A549 (cell line): ENCODE results near the gene HRH2. TPM values are rescaled to one million over a fixed set of nuclear protein-coding genes. Genes with fewer than 3 reads are reported as not detected.

Source experiments
- ATAC-seq, 2 experiments: fragments of 200-7000 bp in 1 of 2; fragments of >200 bp in 1 of 2; cut with Nextera tagmentation in 1 of 2; cut with Tn5 transposase in 1 of 2; 3 replicates each; pipeline versions ENCODE4 v1.8.0 to v1.9.1; 2018 to 2020; ENCODE audit warnings: mild to moderate bottlenecking in 1 of 2, moderate library complexity in 1 of 2
- CTCF ChIA-PET: fragments of 300-600 bp; sonication (Branson Sonifier 250); formaldehyde crosslinking; extraction: SDS; loops from one replicate; lab custom pipeline; 2021; ENCODE audit warnings: antibody characterized with exemption, inconsistent platforms; lab: Yijun Ruan, JAX
- POLR2A ChIA-PET: fragments of 350-600 bp; formaldehyde crosslinking; extraction: SDS; loops from one replicate; lab custom pipeline; 2021; ENCODE audit warnings: antibody characterized with exemption, inconsistent platforms; lab: Yijun Ruan, JAX
- DNase-seq, 2 experiments: peaks; one replicate each; pipeline versions ENCODE4 v3.0.0 to v3.0.0-alpha.2; 2011 to 2016; ENCODE audit warnings: low read depth in 1 of 2, low spot score in 1 of 2
- FAIRE-seq: peaks from 2 replicates; lab custom pipeline; 2011; peaks lifted over from hg19 to GRCh38; lab: Jason Lieb, UNC
- H3K27ac ChIP-seq, 2 experiments: fragments of >200 bp; sonication (Bioruptor Twin); formaldehyde crosslinking; 3 replicates each; pipeline ENCODE4 v1.5.1; 2016 to 2017
- H3K4me1 ChIP-seq: fragments of >200 bp; sonication (Bioruptor Twin); formaldehyde crosslinking; 3 replicates; pipeline ENCODE4 v1.6.1; 2016
- H3K4me2 ChIP-seq: fragments of >200 bp; sonication (Bioruptor Twin); formaldehyde crosslinking; 3 replicates; pipeline ENCODE4 v1.6.1; 2016
- H3K4me3 ChIP-seq: fragments of >200 bp; sonication (Bioruptor Twin); formaldehyde crosslinking; 3 replicates; pipeline ENCODE4 v1.5.1; 2016
- H3K9me3 ChIP-seq: fragments of >200 bp; sonication (Bioruptor Twin); formaldehyde crosslinking; 3 replicates; pipeline ENCODE4 v1.6.1; 2016
- CBX2 ChIP-seq: fragments of 200-600 bp; sonication (generic); IDR thresholded peaks from 2 replicates; pipeline ENCODE4 v1.6.1; 2016; ENCODE audit warnings: low read depth, mild to moderate bottlenecking, borderline replicate concordance
- CBX8 ChIP-seq: fragments of 200-600 bp; sonication (generic); IDR thresholded peaks from 2 replicates; pipeline ENCODE4 v1.6.1; 2016
- CHD4 ChIP-seq: fragments of 200-600 bp; sonication (generic); IDR thresholded peaks from 2 replicates; pipeline ENCODE4 v1.6.1; 2016; ENCODE audit warnings: antibody characterized with exemption, mild to moderate bottlenecking, borderline replicate concordance
- EHF ChIP-seq: fragments of 250-450 bp; sonication (Bioruptor Pico); IDR thresholded peaks from 2 replicates; pipeline ENCODE4 v1.5.0; 2020; ENCODE audit warnings: mild to moderate bottlenecking
- FOSB ChIP-seq: fragments of 250-450 bp; sonication (Bioruptor Pico); IDR thresholded peaks from 2 replicates; pipeline ENCODE4 v1.5.0; 2020; ENCODE audit warnings: mild to moderate bottlenecking, moderate library complexity
- HEYL ChIP-seq: fragments of 250-450 bp; sonication (Bioruptor Pico); IDR thresholded peaks from 2 replicates; pipeline ENCODE4 v1.8.0; 2021; ENCODE audit warnings: mild to moderate bottlenecking, moderate library complexity
- HOXA7 ChIP-seq: fragments of 250-450 bp; sonication (Bioruptor Pico); IDR thresholded peaks from 2 replicates; pipeline ENCODE4 v1.5.0; 2020; ENCODE audit warnings: mild to moderate bottlenecking, moderate library complexity
- HOXB13 ChIP-seq: fragments of 250-450 bp; sonication (Bioruptor Pico); IDR thresholded peaks from 2 replicates; pipeline ENCODE4 v1.5.0; 2020; ENCODE audit warnings: low read depth, mild to moderate bottlenecking, moderate library complexity
- JUN ChIP-seq, 2 experiments: fragments of >200 bp; sonication (Bioruptor Twin); formaldehyde crosslinking; IDR thresholded peaks; 2 replicates in 1 of 2; 3 replicates in 1 of 2; pipeline ENCODE4 v1.6.1; 2016 to 2017
- JUNB ChIP-seq: fragments of >200 bp; sonication (Bioruptor Twin); formaldehyde crosslinking; IDR thresholded peaks from 2 replicates; pipeline ENCODE4 v1.6.1; 2016
- KDM5A ChIP-seq: fragments of 200-600 bp; sonication (generic); IDR thresholded peaks from 2 replicates; pipeline ENCODE4 v1.6.1; 2016; ENCODE audit warnings: antibody characterized with exemption, mild to moderate bottlenecking
- MAFK ChIP-seq: fragments of 450-650 bp; IDR thresholded peaks from 2 replicates; pipeline ENCODE4 v1.6.1; 2014; ENCODE audit not compliant: partially characterized antibody
- NFE2L2 ChIP-seq: fragments of 150-350 bp; conservative IDR thresholded peaks from 2 replicates; pipeline ENCODE4 v1.6.1; 2014; ENCODE audit warnings: low read length
- POLR2AphosphoS2 ChIP-seq: conservative IDR thresholded peaks from 2 replicates; pipeline ENCODE4 v1.6.1; 2012; ENCODE audit warnings: low read length, improper control_type of control experiment, inconsistent platforms
- RARB ChIP-seq: fragments of 250-450 bp; sonication (Bioruptor Pico); IDR thresholded peaks from 2 replicates; pipeline ENCODE4 v1.8.0; 2021; ENCODE audit warnings: mild to moderate bottlenecking, moderate library complexity
- SREBF2 ChIP-seq: fragments of 450-650 bp; IDR thresholded peaks from 2 replicates; pipeline ENCODE4 v1.6.1; 2014; ENCODE audit warnings: mild to moderate bottlenecking, moderate library complexity
- TP53 ChIP-seq: fragments of 250-450 bp; sonication (Bioruptor Pico); IDR thresholded peaks from 2 replicates; pipeline ENCODE4 v1.5.0; 2021; ENCODE audit warnings: mild to moderate bottlenecking, moderate library complexity
- ZC3H11A ChIP-seq: fragments of 450-650 bp; IDR thresholded peaks from 2 replicates; pipeline ENCODE4 v1.6.1; 2014; ENCODE audit warnings: antibody characterized with exemption, mild to moderate bottlenecking
- ZFP36 ChIP-seq: fragments of 450-650 bp; IDR thresholded peaks from 2 replicates; pipeline ENCODE4 v1.6.1; 2014; ENCODE audit warnings: borderline replicate concordance; ENCODE audit not compliant: partially characterized antibody
- WGBS: methylation state at CpG from one replicate; pipeline ENCODE4 v1.1.6; 2017; ENCODE audit errors: missing lambda C conversion rate; 5-methylcytosine and 5-hydroxymethylcytosine counted together
- polyA plus RNA-seq, 4 experiments: library from polyadenylated mRNA; depleted of rRNA in 3 of 4; stranded (reverse); fragments of >200 nt; fragmentation: RNase III in 1 of 4; extraction: RNeasy Plus Mini Kit Qiagen cat#74134 plus additional on column Dnase treatment in 1 of 4; gene quantifications; 2 replicates in 3 of 4; 3 replicates in 1 of 4; pipeline ENCODE4 v1.2.3, GENCODE V29; 2011 to 2017
- TF ChIP-seq, protein P1 (sequence below): fragments of >200 bp; sonication (Bioruptor Twin); formaldehyde crosslinking; IDR thresholded peaks from 3 replicates; pipeline ENCODE4 v1.6.1; 2016
- TF ChIP-seq, protein P2 (sequence below): IDR thresholded peaks from 2 replicates; pipeline ENCODE4 v1.6.1; 2012; ENCODE audit warnings: low read depth, borderline replicate concordance
- TF ChIP-seq, protein P3 (sequence below): fragments of 200-600 bp; sonication (generic); IDR thresholded peaks from 2 replicates; pipeline ENCODE4 v1.6.1; 2016; ENCODE audit warnings: antibody characterized with exemption, mild to moderate bottlenecking, moderate library complexity
- TF ChIP-seq, protein P4 (sequence below): fragments of 150-350 bp; IDR thresholded peaks from 2 replicates; pipeline ENCODE4 v1.6.1; 2014; ENCODE audit warnings: low read depth, mild to moderate bottlenecking, low read length

Gene HRH2
- polyA plus RNA-seq, 2 of the 4 experiments (the other 2 are of a cell fraction): 0.58 to 0.62 TPM

DNA sequence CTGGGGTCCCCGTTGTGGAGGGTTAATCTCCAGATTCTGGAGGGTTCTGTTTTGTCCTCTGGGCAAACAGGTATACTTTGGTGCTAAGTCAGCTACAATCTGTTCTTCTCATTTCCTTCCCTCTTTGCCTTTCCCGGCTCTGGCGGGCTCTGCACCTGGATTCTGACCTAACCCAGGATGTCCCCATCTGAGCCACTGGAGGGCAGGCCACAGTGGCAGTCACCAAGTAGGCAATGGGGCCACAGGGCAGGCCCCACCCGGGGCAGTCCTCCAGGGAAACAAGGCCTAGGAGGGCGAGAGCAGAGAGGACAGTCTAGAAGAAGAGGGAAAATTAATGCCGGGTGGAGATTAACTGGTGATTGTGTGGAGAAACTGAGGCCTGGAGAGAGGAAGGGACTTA, 40.4 kb upstream of the HRH2 start:
- POLR2A ChIA-PET: no interaction called here
- FAIRE-seq (no peak), ATAC-seq (peak in 1 of 2 experiments; percentile 53; a peak in 3 of 6 replicates), DNase-seq (no peak)
- no peak overlapping the region for H3K27ac ChIP-seq
- CTCF ChIA-PET: interaction anchor here (1.6 kb wide), 1 partner anchor 9 kb away, joined by 5 read pairs; no protein-coding TSS in a partner anchor
- H3K4me1 ChIP-seq: no peaks in the 10 kb centered on the region
- H3K4me3 ChIP-seq: no peak overlapping the region
- H3K9me3 ChIP-seq: peaks cover 4% of the 10 kb centered on the region; the same call in 1 of the 3 replicates
- H3K4me2 ChIP-seq: no peak overlapping the region
- TF ChIP-seq JUNB (no peak), CBX8 (no peak), CHD4 (no peak), MAFK (no peak), RARB (CRISPR knock-in tag) (no peak), TP53 (CRISPR knock-in tag) (no peak), HEYL (no peak), POLR2AphosphoS2 (no peak), JUN (IDR thresholded peaks at IDR 0.05) (no peak), CBX2 (no peak), ZFP36 (no peak), ZC3H11A (no peak), EHF (CRISPR knock-in tag) (no peak), HOXB13 (no peak)
- TF ChIP-seq, protein P1, sequence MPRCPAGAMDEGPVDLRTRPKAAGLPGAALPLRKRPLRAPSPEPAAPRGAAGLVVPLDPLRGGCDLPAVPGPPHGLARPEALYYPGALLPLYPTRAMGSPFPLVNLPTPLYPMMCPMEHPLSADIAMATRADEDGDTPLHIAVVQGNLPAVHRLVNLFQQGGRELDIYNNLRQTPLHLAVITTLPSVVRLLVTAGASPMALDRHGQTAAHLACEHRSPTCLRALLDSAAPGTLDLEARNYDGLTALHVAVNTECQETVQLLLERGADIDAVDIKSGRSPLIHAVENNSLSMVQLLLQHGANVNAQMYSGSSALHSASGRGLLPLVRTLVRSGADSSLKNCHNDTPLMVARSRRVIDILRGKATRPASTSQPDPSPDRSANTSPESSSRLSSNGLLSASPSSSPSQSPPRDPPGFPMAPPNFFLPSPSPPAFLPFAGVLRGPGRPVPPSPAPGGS: no peak
- TF ChIP-seq, all 56 proteins: peak for 0
- 56% methylated on average over 6 of the region's 6 CpGs for WGBS

DNA sequence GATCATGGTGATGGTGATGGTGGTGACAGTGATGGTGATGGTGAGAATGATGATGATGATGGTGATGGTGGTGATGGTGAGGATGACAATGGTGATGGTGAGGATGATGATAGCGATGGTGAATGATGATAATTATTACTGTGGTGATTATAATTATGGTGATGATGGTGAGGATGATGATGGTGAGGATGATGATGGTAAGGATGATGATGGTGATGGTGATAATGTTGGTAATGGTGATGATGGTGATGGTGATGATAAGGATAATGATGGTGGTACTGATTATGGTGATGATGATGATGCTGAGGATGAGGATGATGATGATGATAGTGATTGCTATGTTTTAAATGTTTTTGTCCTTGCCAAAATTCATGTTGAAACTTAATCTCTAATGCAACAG, 37.3 kb upstream of the HRH2 start:
- WGBS: 3% methylated on average over 1 of the region's 1 CpG
- FAIRE-seq: no peak

DNA sequence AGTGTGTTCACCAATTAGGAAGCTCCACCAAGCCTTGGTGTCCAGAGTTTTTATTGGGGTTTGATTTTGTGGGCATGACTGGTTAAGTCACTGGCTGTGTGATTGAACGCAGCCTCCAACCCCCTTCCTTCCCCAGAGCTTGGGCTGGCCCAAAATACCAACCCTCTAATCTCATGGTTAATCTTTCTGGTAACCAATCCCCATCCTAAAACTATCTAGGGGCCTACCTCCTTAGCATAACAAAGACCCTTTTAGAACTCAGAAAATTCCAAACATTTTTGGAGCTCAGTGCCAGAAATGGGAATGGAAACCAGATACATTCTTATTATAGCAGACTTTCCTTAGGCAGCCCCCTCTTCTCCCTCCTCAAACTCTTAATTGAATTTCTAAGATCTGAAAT, 35.9 kb upstream of the HRH2 start:
- CTCF ChIA-PET: interaction anchor here (0.6 to 1.1 kb wide), 5 partner anchors 11 to 804 kb away, joined by 3 to 4 read pairs (median 3); no protein-coding TSS in a partner anchor
- TF ChIP-seq, protein P2, sequence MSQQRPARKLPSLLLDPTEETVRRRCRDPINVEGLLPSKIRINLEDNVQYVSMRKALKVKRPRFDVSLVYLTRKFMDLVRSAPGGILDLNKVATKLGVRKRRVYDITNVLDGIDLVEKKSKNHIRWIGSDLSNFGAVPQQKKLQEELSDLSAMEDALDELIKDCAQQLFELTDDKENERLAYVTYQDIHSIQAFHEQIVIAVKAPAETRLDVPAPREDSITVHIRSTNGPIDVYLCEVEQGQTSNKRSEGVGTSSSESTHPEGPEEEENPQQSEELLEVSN: no peak
- TF ChIP-seq, protein P3, sequence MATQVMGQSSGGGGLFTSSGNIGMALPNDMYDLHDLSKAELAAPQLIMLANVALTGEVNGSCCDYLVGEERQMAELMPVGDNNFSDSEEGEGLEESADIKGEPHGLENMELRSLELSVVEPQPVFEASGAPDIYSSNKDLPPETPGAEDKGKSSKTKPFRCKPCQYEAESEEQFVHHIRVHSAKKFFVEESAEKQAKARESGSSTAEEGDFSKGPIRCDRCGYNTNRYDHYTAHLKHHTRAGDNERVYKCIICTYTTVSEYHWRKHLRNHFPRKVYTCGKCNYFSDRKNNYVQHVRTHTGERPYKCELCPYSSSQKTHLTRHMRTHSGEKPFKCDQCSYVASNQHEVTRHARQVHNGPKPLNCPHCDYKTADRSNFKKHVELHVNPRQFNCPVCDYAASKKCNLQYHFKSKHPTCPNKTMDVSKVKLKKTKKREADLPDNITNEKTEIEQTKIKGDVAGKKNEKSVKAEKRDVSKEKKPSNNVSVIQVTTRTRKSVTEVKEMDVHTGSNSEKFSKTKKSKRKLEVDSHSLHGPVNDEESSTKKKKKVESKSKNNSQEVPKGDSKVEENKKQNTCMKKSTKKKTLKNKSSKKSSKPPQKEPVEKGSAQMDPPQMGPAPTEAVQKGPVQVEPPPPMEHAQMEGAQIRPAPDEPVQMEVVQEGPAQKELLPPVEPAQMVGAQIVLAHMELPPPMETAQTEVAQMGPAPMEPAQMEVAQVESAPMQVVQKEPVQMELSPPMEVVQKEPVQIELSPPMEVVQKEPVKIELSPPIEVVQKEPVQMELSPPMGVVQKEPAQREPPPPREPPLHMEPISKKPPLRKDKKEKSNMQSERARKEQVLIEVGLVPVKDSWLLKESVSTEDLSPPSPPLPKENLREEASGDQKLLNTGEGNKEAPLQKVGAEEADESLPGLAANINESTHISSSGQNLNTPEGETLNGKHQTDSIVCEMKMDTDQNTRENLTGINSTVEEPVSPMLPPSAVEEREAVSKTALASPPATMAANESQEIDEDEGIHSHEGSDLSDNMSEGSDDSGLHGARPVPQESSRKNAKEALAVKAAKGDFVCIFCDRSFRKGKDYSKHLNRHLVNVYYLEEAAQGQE: no peak
- TF ChIP-seq SREBF2: no peak
- TF ChIP-seq HOXA7: no peak
- TF ChIP-seq, protein P4, sequence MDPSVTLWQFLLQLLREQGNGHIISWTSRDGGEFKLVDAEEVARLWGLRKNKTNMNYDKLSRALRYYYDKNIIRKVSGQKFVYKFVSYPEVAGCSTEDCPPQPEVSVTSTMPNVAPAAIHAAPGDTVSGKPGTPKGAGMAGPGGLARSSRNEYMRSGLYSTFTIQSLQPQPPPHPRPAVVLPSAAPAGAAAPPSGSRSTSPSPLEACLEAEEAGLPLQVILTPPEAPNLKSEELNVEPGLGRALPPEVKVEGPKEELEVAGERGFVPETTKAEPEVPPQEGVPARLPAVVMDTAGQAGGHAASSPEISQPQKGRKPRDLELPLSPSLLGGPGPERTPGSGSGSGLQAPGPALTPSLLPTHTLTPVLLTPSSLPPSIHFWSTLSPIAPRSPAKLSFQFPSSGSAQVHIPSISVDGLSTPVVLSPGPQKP: no peak

More for the DNA sequence above, 37.3 kb upstream of the HRH2 start:
- peaks cover 4% of the 10 kb centered on the region for H3K9me3 ChIP-seq
- no peaks in the 10 kb centered on the region for H3K4me1 ChIP-seq
- no peak overlapping the region for H3K4me2 ChIP-seq
- no peak for ATAC-seq
- DNase-seq: no peak
- no peak for TF ChIP-seq KDM5A
- TF ChIP-seq, protein P3: no peak
- TF ChIP-seq FOSB (CRISPR knock-in tag): no peak
- no peak for TF ChIP-seq NFE2L2
- H3K4me3 ChIP-seq: no peak overlapping the region
- ChIA-PET CTCF (no interaction called here), POLR2A (no interaction called here)
- no peak overlapping the region for H3K27ac ChIP-seq

More for the DNA sequence above, 35.9 kb upstream of the HRH2 start:
- Histone ChIP-seq H3K27ac (no peak overlapping the region), H3K4me1 (no peaks in the 10 kb centered on the region), H3K4me3 (no peak overlapping the region), H3K9me3 (peaks cover 13% of the 10 kb centered on the region), H3K4me2 (no peak overlapping the region)
- WGBS: 0% methylated on average over 1 of the region's 1 CpG
- POLR2A ChIA-PET: no interaction called here
- FAIRE-seq: no peak
- no peak for ATAC-seq
- no peak for DNase-seq
